HepG2 (cell line): ENCODE measurements around the gene ZNF174. TPM values are rescaled to one million over a fixed set of nuclear protein-coding genes. Genes with fewer than 3 reads are reported as not detected.
A peak's percentile ranks its signal among the peaks of the same experiment; 100 is the strongest.

Experiments
- LCORL ChIP-seq, 2 experiments: fragments of 450-650 bp in 1 of 2; sonication (generic) in 1 of 2; formaldehyde crosslinking in 1 of 2; IDR thresholded peaks; 2 replicates each; pipeline versions ENCODE4 v1.5.0 to v1.6.1; 2017 to 2020; ENCODE audit warnings: antibody characterized with exemption in 1 of 2, missing genetic modification reagents in 1 of 2
- NR2C2 ChIP-seq: sonication (generic); formaldehyde crosslinking; IDR thresholded peaks from 2 replicates; pipeline ENCODE4 v1.4.0; 2020; ENCODE audit warnings: missing genetic modification reagents, mild to moderate bottlenecking, moderate library complexity, borderline replicate concordance
- SAP130 ChIP-seq: IDR thresholded peaks from 2 replicates; pipeline ENCODE4 v1.6.1; 2016; ENCODE audit warnings: low read depth
- SOX6 ChIP-seq, 2 experiments: fragments of 450-650 bp in 1 of 2; sonication (generic) in 1 of 2; formaldehyde crosslinking in 1 of 2; IDR thresholded peaks; 2 replicates each; pipeline versions ENCODE4 v1.4.0 to v1.6.1; 2017 to 2020; ENCODE audit warnings: antibody characterized with exemption in 1 of 2, mild to moderate bottlenecking in 1 of 2, missing genetic modification reagents in 1 of 2
- SRSF9 ChIP-seq: fragments of 200-400 bp; formaldehyde crosslinking; IDR thresholded peaks from 2 replicates; pipeline ENCODE4 v1.6.1; 2018; ENCODE audit warnings: borderline replicate concordance, mild to moderate bottlenecking, low read depth, low read length; ENCODE audit not compliant: insufficient read depth, poor library complexity, severe bottlenecking
- THYN1 ChIP-seq: sonication (generic); formaldehyde crosslinking; IDR thresholded peaks from 2 replicates; pipeline ENCODE4 v1.8.1; 2023; ENCODE audit warnings: low read depth, mild to moderate bottlenecking, moderate library complexity, missing genetic modification reagents, borderline replicate concordance
- TOPORS ChIP-seq: sonication (generic); formaldehyde crosslinking; IDR thresholded peaks from 2 replicates; pipeline ENCODE4 v1.8.0; 2023; ENCODE audit warnings: mild to moderate bottlenecking, missing genetic modification reagents
- XBP1 ChIP-seq: sonication (generic); formaldehyde crosslinking; IDR thresholded peaks from 2 replicates; pipeline ENCODE4 v1.5.0; 2020; ENCODE audit warnings: missing genetic modification reagents
- ZBTB21 ChIP-seq: sonication (generic); formaldehyde crosslinking; IDR thresholded peaks from 2 replicates; pipeline ENCODE4 v1.4.0; 2020; ENCODE audit warnings: missing genetic modification reagents
- ZNF138 ChIP-seq: sonication (generic); formaldehyde crosslinking; IDR thresholded peaks from 2 replicates; pipeline ENCODE4 v1.5.0; 2020; ENCODE audit warnings: mild to moderate bottlenecking, low read depth, missing genetic modification reagents
- ZNF264 ChIP-seq: sonication (generic); formaldehyde crosslinking; IDR thresholded peaks from 2 replicates; pipeline ENCODE4 v1.4.0; 2020; ENCODE audit warnings: missing genetic modification reagents
- ZNF501 ChIP-seq: sonication (generic); formaldehyde crosslinking; IDR thresholded peaks from 2 replicates; pipeline ENCODE4 v1.5.1; 2020; ENCODE audit warnings: mild to moderate bottlenecking, moderate library complexity, missing genetic modification reagents
- ZNF768 ChIP-seq: sonication (generic); formaldehyde crosslinking; IDR thresholded peaks from 2 replicates; pipeline ENCODE4 v1.4.0; 2020; ENCODE audit warnings: missing genetic modification reagents
- ZNF773 ChIP-seq: sonication (generic); formaldehyde crosslinking; IDR thresholded peaks from 2 replicates; pipeline ENCODE4 v1.4.0; 2020; ENCODE audit warnings: missing genetic modification reagents, borderline replicate concordance
- ZSCAN31 ChIP-seq: sonication (generic); formaldehyde crosslinking; IDR thresholded peaks from 2 replicates; pipeline ENCODE4 v1.5.0; 2020; ENCODE audit warnings: low read depth, mild to moderate bottlenecking, missing genetic modification reagents
- polyA plus RNA-seq, 8 experiments: library from polyadenylated mRNA; depleted of rRNA in 3 of 8; stranded (reverse) in 7 of 8; unstranded in 1 of 8; fragments of >200 nt; fragmentation: Illumina TruSeq in 4 of 8; extraction: Trizol in 4 of 8; gene quantifications; 2 replicates each; pipeline versions ENCODE4 v1.2.1 to v1.2.3, GENCODE V29; 2011 to 2016; ENCODE audit warnings: low read depth in 4 of 8, missing spikeins in 1 of 8, mixed read lengths in 1 of 8; ENCODE audit not compliant: insufficient read depth in 1 of 8
- total RNA-seq, 5 experiments: library from RNA; depleted of rRNA; stranded (reverse); fragments of >200 nt; fragmentation: Illumina TruSeq; extraction: Trizol; gene quantifications; 2 replicates each; pipeline ENCODE4 v1.2.3, GENCODE V29; 2016; ENCODE audit warnings: low read depth in 1 of 5
- TF ChIP-seq, protein P1 (sequence below), 2 experiments: fragments of 450-650 bp in 1 of 2; sonication (generic) in 1 of 2; formaldehyde crosslinking in 1 of 2; IDR thresholded peaks; 2 replicates each; pipeline versions ENCODE4 v1.6.1 to v1.8.0; 2016 to 2022; ENCODE audit warnings: antibody characterized with exemption in 1 of 2, mild to moderate bottlenecking in 1 of 2, missing genetic modification reagents in 1 of 2

ZNF174 gene
- total and polyA plus RNA-seq, 2 of the 13 experiments (the other 11 are each of a cell fraction or from before 2014, with no cell fraction given), result 8.3 to 10.6 TPM

DNA sequence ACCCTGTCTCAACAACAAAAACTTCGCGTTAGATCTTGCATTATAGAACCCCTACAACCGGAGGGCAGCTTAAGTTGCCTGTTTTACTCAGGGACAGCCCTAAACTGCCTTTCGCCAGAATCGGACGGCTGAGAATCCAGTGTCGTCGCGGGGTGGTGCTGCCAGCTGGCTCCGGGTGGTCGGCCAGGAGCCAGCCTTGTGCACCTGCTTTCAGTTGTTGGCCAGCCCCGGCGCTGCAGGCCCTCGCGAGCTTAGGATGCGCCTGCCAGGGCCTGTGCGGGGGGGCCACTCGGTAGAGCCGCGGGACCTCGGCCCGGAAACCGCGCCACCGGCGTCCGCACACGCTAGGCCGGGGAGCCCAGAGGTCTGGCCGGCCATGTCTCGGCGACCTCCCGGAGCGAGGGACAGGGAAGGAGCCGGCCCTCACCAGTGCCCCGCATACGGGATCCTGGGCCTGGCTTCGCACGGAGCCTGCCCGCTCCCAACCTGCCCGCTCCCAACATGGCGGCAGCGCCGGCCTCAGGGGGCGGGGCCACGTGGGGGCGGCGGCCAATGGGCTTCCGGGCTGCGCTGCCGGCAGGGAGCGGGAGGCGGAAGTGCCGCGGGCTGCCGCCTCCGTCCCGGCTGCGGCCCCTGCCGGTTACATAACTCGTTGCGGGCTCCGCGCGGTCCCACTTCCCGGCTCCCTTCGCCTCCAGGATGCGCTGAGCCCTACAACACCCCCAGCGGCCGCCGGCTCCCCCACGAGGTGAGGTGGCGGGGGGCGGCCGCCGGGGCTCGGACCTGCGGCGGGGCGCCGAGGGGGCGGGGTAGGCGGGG is 56.6 kb downstream of the ZNF174 start (continued):
- TF ChIP-seq NR2C2 (CRISPR knock-in tag) (peak; percentile 73; the same call in 1 of the 2 replicates), XBP1 (CRISPR knock-in tag) (peak; percentile 55; the same call in 1 of the 2 replicates), THYN1 (CRISPR knock-in tag) (0 out of 2 replicates have a peak, but pooled peaks have one; percentile 74), ZSCAN31 (CRISPR knock-in tag) (0 out of 2 replicates have a peak, but pooled peaks have one; percentile 20), SOX6 (IDR thresholded peaks at IDR 0.05) (no peak), SOX6 (CRISPR knock-in tag; IDR thresholded peaks at IDR 0.05) (peak; percentile 51), TOPORS (CRISPR knock-in tag) (peak; percentile 81; the same call in 1 of the 2 replicates), ZNF138 (CRISPR knock-in tag) (no peak), ZBTB21 (CRISPR knock-in tag) (no peak), SRSF9 (no peak), ZNF264 (CRISPR knock-in tag) (0 out of 2 replicates have a peak, but pooled peaks have one; percentile 65), LCORL (IDR thresholded peaks at IDR 0.05) (no peak), LCORL (CRISPR knock-in tag; IDR thresholded peaks at IDR 0.05) (peak; percentile 66; the same call in 1 of the 2 replicates), ZNF501 (CRISPR knock-in tag) (peak; percentile 72), ZNF773 (CRISPR knock-in tag) (peak; percentile 26; the same call in 1 of the 2 replicates), SAP130 (CRISPR knock-in tag) (peak; percentile 78), ZNF768 (CRISPR knock-in tag) (peak; percentile 50; the same call in 1 of the 2 replicates)
- TF ChIP-seq, protein P1, sequence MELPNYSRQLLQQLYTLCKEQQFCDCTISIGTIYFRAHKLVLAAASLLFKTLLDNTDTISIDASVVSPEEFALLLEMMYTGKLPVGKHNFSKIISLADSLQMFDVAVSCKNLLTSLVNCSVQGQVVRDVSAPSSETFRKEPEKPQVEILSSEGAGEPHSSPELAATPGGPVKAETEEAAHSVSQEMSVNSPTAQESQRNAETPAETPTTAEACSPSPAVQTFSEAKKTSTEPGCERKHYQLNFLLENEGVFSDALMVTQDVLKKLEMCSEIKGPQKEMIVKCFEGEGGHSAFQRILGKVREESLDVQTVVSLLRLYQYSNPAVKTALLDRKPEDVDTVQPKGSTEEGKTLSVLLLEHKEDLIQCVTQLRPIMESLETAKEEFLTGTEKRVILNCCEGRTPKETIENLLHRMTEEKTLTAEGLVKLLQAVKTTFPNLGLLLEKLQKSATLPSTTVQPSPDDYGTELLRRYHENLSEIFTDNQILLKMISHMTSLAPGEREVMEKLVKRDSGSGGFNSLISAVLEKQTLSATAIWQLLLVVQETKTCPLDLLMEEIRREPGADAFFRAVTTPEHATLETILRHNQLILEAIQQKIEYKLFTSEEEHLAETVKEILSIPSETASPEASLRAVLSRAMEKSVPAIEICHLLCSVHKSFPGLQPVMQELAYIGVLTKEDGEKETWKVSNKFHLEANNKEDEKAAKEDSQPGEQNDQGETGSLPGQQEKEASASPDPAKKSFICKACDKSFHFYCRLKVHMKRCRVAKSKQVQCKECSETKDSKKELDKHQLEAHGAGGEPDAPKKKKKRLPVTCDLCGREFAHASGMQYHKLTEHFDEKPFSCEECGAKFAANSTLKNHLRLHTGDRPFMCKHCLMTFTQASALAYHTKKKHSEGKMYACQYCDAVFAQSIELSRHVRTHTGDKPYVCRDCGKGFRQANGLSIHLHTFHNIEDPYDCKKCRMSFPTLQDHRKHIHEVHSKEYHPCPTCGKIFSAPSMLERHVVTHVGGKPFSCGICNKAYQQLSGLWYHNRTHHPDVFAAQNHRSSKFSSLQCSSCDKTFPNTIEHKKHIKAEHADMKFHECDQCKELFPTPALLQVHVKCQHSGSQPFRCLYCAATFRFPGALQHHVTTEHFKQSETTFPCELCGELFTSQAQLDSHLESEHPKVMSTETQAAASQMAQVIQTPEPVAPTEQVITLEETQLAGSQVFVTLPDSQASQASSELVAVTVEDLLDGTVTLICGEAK (IDR thresholded peaks at IDR 0.05), result no peak
- TF ChIP-seq, protein P1 (CRISPR knock-in tag; IDR thresholded peaks at IDR 0.05), result peak; percentile 68; the same call in 1 of the 2 replicates
